Endothelial cell of umbilical vein (primary cell): ENCODE data around the gene PLLP. TPM values are rescaled to one million over a fixed set of nuclear protein-coding genes. Genes with fewer than 3 reads are reported as not detected.

Experiments
- BruUV-seq: library from RNA; stranded (reverse); fragments of 400-500 nt; replicated peaks from 2 replicates; lab custom pipeline; 2021; lab: Mats Ljungman, UMichigan
- CTCF ChIA-PET: fragments of 300-600, 350-600 bp; sonication (Branson Sonifier 250); formaldehyde crosslinking; loops from one replicate; lab custom pipeline; 2021; ENCODE audit warnings: antibody characterized with exemption, inconsistent platforms; lab: Charles Lee
- POLR2A ChIA-PET: fragments of 300-600, 350-600 bp; sonication (Branson Sonifier 250); formaldehyde crosslinking; loops from one replicate; lab custom pipeline; 2021; ENCODE audit warnings: antibody characterized with exemption, inconsistent platforms; lab: Charles Lee
- DNase-seq: peaks from one replicate; pipeline ENCODE4 v3.0.0-alpha.2; 2011; ENCODE audit warnings: low read depth, low spot score
- FAIRE-seq: peaks from 2 replicates; lab custom pipeline; 2011; peaks lifted over from hg19 to GRCh38; lab: Jason Lieb, UNC
- H2AFZ ChIP-seq: 2 replicates; pipeline ENCODE4 v1.6.0; 2012; ENCODE audit warnings: low read depth, low read length, control low read depth, inconsistent platforms
- H3K27ac ChIP-seq: 2 replicates; pipeline ENCODE4 v1.5.1; 2011; ENCODE audit warnings: low read depth, mild to moderate bottlenecking, control low read depth, low read length, moderate library complexity; ENCODE audit not compliant: insufficient read depth
- H3K27me3 ChIP-seq, 2 experiments: 2 replicates each; pipeline versions ENCODE4 v1.6.0 to v1.6.1; 2011; ENCODE audit warnings: low read length in 2 of 2, mixed read lengths in 1 of 2; ENCODE audit not compliant: control insufficient read depth in 2 of 2, insufficient read depth in 2 of 2
- H3K36me3 ChIP-seq, 2 experiments: 2 replicates in 1 of 2; 3 replicates in 1 of 2; pipeline ENCODE4 v1.5.1; 2011; ENCODE audit warnings: low read length in 2 of 2, mild to moderate bottlenecking in 1 of 2, moderate library complexity in 1 of 2; ENCODE audit not compliant: control insufficient read depth in 2 of 2, insufficient read depth in 2 of 2; ENCODE audit errors: extremely low read depth in 1 of 2
- H3K4me1 ChIP-seq: 3 replicates; pipeline ENCODE4 v1.5.1; 2011; ENCODE audit warnings: mild to moderate bottlenecking, low read length; ENCODE audit not compliant: control insufficient read depth, insufficient read depth; ENCODE audit errors: extremely low read depth
- H3K4me2 ChIP-seq: 2 replicates; pipeline ENCODE4 v1.6.1; 2011; ENCODE audit warnings: low read length, control low read depth, mixed read lengths; ENCODE audit not compliant: insufficient read depth
- H3K4me3 ChIP-seq, 3 experiments: fragments of 200-600 bp in 1 of 3; sonication (generic), shearing (Covaris generic) in 1 of 3; replicated peaks in 1 of 3; 2 replicates each; pipeline ENCODE4 v1.5.1; 2011 to 2016; ENCODE audit warnings: control low read depth in 3 of 3, low read length in 3 of 3, mild to moderate bottlenecking in 2 of 3, inconsistent platforms in 1 of 3, low read depth in 1 of 3, moderate library complexity in 1 of 3; ENCODE audit not compliant: insufficient read depth in 1 of 3
- H3K79me2 ChIP-seq: 2 replicates; pipeline ENCODE4 v1.6.0; 2012; ENCODE audit warnings: low read length, inconsistent platforms; ENCODE audit not compliant: control insufficient read depth, insufficient read depth
- H3K9ac ChIP-seq: replicated peaks from 2 replicates; pipeline ENCODE3; 2011; ENCODE audit warnings: low read length, control low read depth; ENCODE audit not compliant: insufficient read depth; ENCODE audit errors: extremely low read depth
- H3K9me1 ChIP-seq: replicated peaks from 3 replicates; pipeline ENCODE4 v1.6.0; 2011; ENCODE audit warnings: mild to moderate bottlenecking, low read length; ENCODE audit not compliant: control insufficient read depth, insufficient read depth; ENCODE audit errors: extremely low read depth
- H3K9me3 ChIP-seq: replicated peaks from 2 replicates; pipeline ENCODE4 v1.5.1; 2012; ENCODE audit warnings: low read length, inconsistent platforms; ENCODE audit not compliant: control insufficient read depth, insufficient read depth
- H4K20me1 ChIP-seq: replicated peaks from 2 replicates; pipeline ENCODE3; 2011; ENCODE audit warnings: mild to moderate bottlenecking, low read length; ENCODE audit not compliant: control insufficient read depth, insufficient read depth; ENCODE audit errors: extremely low read depth
- EZH2 ChIP-seq: IDR thresholded peaks from 2 replicates; pipeline ENCODE4 v1.6.1; 2012; ENCODE audit warnings: borderline replicate concordance, low read depth, mild to moderate bottlenecking, moderate library complexity, low read length, inconsistent platforms; ENCODE audit not compliant: severe bottlenecking
- FOS ChIP-seq: IDR thresholded peaks from 2 replicates; pipeline ENCODE4 v1.6.1; 2011; ENCODE audit warnings: mild to moderate bottlenecking, low read length, moderate library complexity, borderline replicate concordance; ENCODE audit not compliant: insufficient read depth
- GATA2 ChIP-seq: IDR thresholded peaks from 2 replicates; pipeline ENCODE4 v1.7.0; 2011; ENCODE audit warnings: low read depth, mild to moderate bottlenecking, moderate library complexity, mixed read lengths, low read length; ENCODE audit not compliant: insufficient read length, insufficient read depth
- POLR2AphosphoS5 ChIP-seq: IDR thresholded peaks from 2 replicates; pipeline ENCODE4 v1.6.1; 2012; ENCODE audit warnings: low read depth, mild to moderate bottlenecking, control low read depth, low read length, moderate library complexity; ENCODE audit not compliant: insufficient read depth
- dilution Hi-C: fragments of 300-500 bp; cut with MboI; formaldehyde crosslinking; loops from one replicate; pipeline ENCODE4 v1.15.0; 2019; ENCODE audit warnings: low sequenced_read_pairs; ENCODE audit not compliant: extremely low pct_ligation_motif_present
- intact Hi-C: fragments of 100-400 bp; cut with micrococcal nuclease; formaldehyde crosslinking; loops from one replicate; pipeline ENCODE4 v1.10.0; 2022
- polyA plus RNA-seq, 4 experiments: library from polyadenylated mRNA; depleted of rRNA in 3 of 4; stranded (reverse) in 3 of 4; unstranded in 1 of 4; fragments of >200 nt; gene quantifications; 2 replicates each; pipeline versions ENCODE4 v1.2.1 to v1.2.3, GENCODE V29; 2011 to 2012; ENCODE audit warnings: missing spikeins in 1 of 4
- total RNA-seq: library from RNA; stranded (reverse); gene quantifications from 2 replicates; pipeline ENCODE4 v1.2.3, GENCODE V29; 2021

Gene PLLP
- total and polyA plus RNA-seq, 2 donors (not counting 3 experiments of a cell fraction or from before 2014, with no cell fraction given): 4.4 to 14.4 TPM

GRCh38 chr16:57331355-57331754 lies 46.9 kb upstream of the PLLP start:
- CTCF ChIA-PET: interaction anchor here (0.8 to 1.5 kb wide), 2 partner anchors 15 to 86 kb away, joined by 3 to 4 read pairs; no protein-coding TSS in a partner anchor
- Histone ChIP-seq H3K4me2 (no peak overlapping the region), H3K27ac (no peak overlapping the region), H3K9me3 (no peaks in the 10 kb centered on the region), H3K4me3 (no peak overlapping the region), H2AFZ (no peak overlapping the region), H3K36me3 (no peaks in the 10 kb centered on the region), H4K20me1 (no peaks in the 10 kb centered on the region), H3K79me2 (no peaks in the 10 kb centered on the region), H3K9ac (no peak overlapping the region), H3K4me1 (peaks cover 10% of the 10 kb centered on the region), H3K27me3 (peaks cover 2% of the 10 kb centered on the region in 2 experiments), H3K9me1 (no peaks in the 10 kb centered on the region)
- FAIRE-seq: no peak
- intact Hi-C loops: no loop called here
- POLR2A ChIA-PET: no interaction called here
- dilution Hi-C loops: no loop called here
- DNase-seq: no peak
- TF ChIP-seq POLR2AphosphoS5 (no peak), FOS (no peak)
- no TSS peak for BruUV-seq

GRCh38 chr16:57329718-57330327 lies 45.4 kb upstream of the PLLP start:
- Histone ChIP-seq H3K27me3 (peaks cover 2% of the 10 kb centered on the region in 2 experiments), H3K27ac (no peak overlapping the region), H3K4me3 (no peak overlapping the region), H3K36me3 (no peaks in the 10 kb centered on the region), H2AFZ (no peak overlapping the region), H4K20me1 (no peaks in the 10 kb centered on the region), H3K79me2 (no peaks in the 10 kb centered on the region), H3K9me3 (no peaks in the 10 kb centered on the region), H3K4me1 (no peaks in the 10 kb centered on the region), H3K4me2 (no peak overlapping the region), H3K9ac (no peak overlapping the region), H3K9me1 (no peaks in the 10 kb centered on the region)
- dilution Hi-C loops (no loop called here), intact Hi-C loops (no loop called here)
- TF ChIP-seq EZH2: no peak
- no peak for TF ChIP-seq POLR2AphosphoS5
- TF ChIP-seq GATA2: no peak
- POLR2A ChIA-PET: no interaction called here
- DNase-seq: no peak
- BruUV-seq: no TSS peak
- CTCF ChIA-PET: interaction anchor here (1.1 kb wide), 1 partner anchor 40 kb away, joined by 3 read pairs; no protein-coding TSS in a partner anchor
- FAIRE-seq: no peak
